Fibroblast of pulmonary artery (primary cell): Measurements from ENCODE around the gene MMEL1.

ENCODE experiments used
- DNase-seq: peaks from one replicate; pipeline ENCODE4 v3.0.0-alpha.2; 2010; ENCODE audit warnings: low read depth
- H3K4me3 ChIP-seq: replicated peaks from 2 replicates; pipeline ENCODE4 v1.5.1; 2011; ENCODE audit warnings: low read depth, mild to moderate bottlenecking, control low read depth, low read length, moderate library complexity
- CTCF ChIP-seq: IDR thresholded peaks from 2 replicates; pipeline ENCODE4 v1.5.1; 2011; ENCODE audit warnings: mild to moderate bottlenecking, control low read depth, low read length, inconsistent platforms; ENCODE audit errors: missing control alignments

The MMEL1 gene

GRCh38 chr1:2603521-2604155, 29.2 kb downstream of the MMEL1 start:
- no peak for TF ChIP-seq CTCF
- no peak for DNase-seq
- H3K4me3 ChIP-seq: no peak overlapping the region

GRCh38 chr1:2602866-2603520, 29.8 kb downstream of the MMEL1 start:
- no peak overlapping the region for H3K4me3 ChIP-seq
- no peak for TF ChIP-seq CTCF
- no peak for DNase-seq

GRCh38 chr1:2602311-2602835, 30.4 kb downstream of the MMEL1 start:
- no peak for TF ChIP-seq CTCF
- H3K4me3 ChIP-seq: no peak overlapping the region
- no peak for DNase-seq

- DNase-seq: no peak
- TF ChIP-seq CTCF: no peak
- no peak overlapping the region for H3K4me3 ChIP-seq
These were observed 31.0 kb downstream of the MMEL1 start for GRCh38 chr1:2601721-2602303.

- no peak for DNase-seq
- no peak overlapping the region for H3K4me3 ChIP-seq
- TF ChIP-seq CTCF: no peak
These were observed 34.4 kb downstream of the MMEL1 start for GRCh38 chr1:2598329-2598931.

DNA sequence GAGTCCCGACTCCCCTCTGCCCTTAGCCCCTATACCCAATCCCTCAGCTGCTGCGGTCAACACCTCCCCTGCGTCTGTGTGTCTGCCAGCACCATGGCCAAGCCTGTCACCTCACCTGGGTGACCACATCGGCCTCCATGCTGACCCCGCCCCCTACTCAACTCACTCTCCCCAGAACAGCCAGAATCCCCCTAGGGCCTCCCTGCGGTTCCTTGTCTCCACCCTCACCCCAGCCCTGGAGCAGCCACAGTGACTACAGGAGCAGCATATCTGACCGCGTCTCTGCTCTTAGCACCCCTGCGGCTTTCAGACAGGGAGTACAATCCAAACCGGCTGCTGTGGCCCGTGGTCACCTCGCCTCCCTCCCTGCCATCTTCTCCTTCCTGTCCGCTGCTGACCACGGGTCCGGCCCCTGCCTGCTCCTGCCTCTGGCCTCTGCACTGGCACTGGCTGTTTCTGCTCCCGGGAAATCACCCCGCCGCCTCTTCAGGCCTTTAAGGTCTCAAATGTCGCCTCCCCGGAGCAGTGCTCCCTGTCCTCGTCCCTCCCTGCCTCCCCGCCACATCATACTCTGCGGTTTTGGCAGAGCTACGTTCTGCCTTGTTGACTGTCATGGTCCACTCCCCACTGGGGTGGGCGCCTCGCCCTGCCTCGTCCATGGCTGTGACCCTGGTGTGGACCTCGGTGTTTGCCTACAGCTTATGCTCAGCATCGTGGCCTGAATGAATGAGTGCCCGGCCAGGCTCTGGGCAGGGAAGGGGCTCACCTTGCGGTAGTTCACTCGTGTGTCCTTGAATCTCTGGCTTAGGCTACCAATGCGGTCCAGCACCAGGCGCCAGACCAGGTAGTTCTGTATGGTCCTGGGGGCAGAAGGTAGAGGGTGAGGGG, 35.1 kb downstream of the MMEL1 start:
- TF ChIP-seq CTCF: no peak
- no peak for DNase-seq
- no peak overlapping the region for H3K4me3 ChIP-seq
